Measurements from ENCODE around the gene ANKRD37. TPM values are rescaled to one million over a fixed set of nuclear protein-coding genes. Genes with fewer than 3 reads are reported as not detected.

Gene ANKRD37
- total RNA-seq, 1 donor from 2014 or later, result 6.1 TPM

DNA sequence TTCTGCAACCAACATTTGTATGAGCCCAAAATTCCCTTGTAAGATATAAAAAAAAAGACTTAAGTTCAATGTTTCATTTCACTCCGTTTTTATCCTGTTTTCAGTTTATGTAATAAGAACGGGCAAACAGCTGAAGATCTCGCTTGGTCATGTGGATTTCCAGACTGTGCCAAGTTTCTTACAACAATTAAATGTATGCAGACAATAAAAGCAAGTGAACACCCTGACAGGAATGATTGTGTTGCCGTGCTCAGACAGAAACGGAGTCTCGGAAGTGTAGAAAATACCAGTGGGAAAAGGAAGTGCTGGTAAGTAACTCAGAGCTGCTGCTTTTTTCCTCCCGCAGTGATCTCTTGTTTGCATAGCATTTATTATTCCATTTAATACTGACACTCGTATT is 2.8 kb downstream of the ANKRD37 start:
- H3K36me3 Mint-ChIP-seq (ENCODE audit: low read depth, unreplicated experiment), result peaks cover 6% of the 10 kb centered on the region
- Histone ChIP-seq H4K20me1 (ENCODE audit: insufficient read depth, low read length) (no peaks in the 10 kb centered on the region), H3K4me3 (ENCODE audit: insufficient read depth, low read depth, low read length) (no peak overlapping the region), H3K9me3 (ENCODE audit: insufficient read depth, low read depth, low read length) (no peaks in the 10 kb centered on the region), H3K4me2 (ENCODE audit: low read length) (no peak overlapping the region), H3K27me3 (ENCODE audit: insufficient read depth, low read length) (no peaks in the 10 kb centered on the region), H3K36me3 (ENCODE audit: insufficient read depth, low read length) (peaks cover 12% of the 10 kb centered on the region), H3K27ac (ENCODE audit: low read depth, low read length) (no peak overlapping the region), H3K4me1 (ENCODE audit: insufficient read depth, low read length) (peaks cover 9% of the 10 kb centered on the region), H3K9ac (ENCODE audit: low read length) (no peak overlapping the region), H2AFZ (ENCODE audit: low read depth, low read length) (no peak overlapping the region), H3K79me2 (ENCODE audit: insufficient read depth, low read length) (no peaks in the 10 kb centered on the region)
- H3K27me3 Mint-ChIP-seq (ENCODE audit: low read depth, unreplicated experiment), result no peaks in the 10 kb centered on the region
- DNase-seq (ENCODE audit: low read depth) (no peak), FAIRE-seq (no peak)
- no peak overlapping the region for H3K4me3 Mint-ChIP-seq (ENCODE audit: unreplicated experiment)
- TF ChIP-seq EZH2 (IDR thresholded peaks at IDR 0.05; ENCODE audit: insufficient read depth, low read length) (no peak), CTCF (IDR thresholded peaks at IDR 0.05; ENCODE audit: insufficient read depth, low read depth, low read length) (no peak)
- no peaks in the 10 kb centered on the region for H3K9me3 Mint-ChIP-seq (ENCODE audit: unreplicated experiment)
- no peak overlapping the region for H3K27ac Mint-ChIP-seq (ENCODE audit: unreplicated experiment)
- H3K4me1 Mint-ChIP-seq (ENCODE audit: low read depth, unreplicated experiment), result peaks cover 4% of the 10 kb centered on the region

GRCh38 chr4:185404031-185404430 is 7.4 kb downstream of the ANKRD37 start:
- Histone ChIP-seq H4K20me1 (ENCODE audit: insufficient read depth, low read length) (no peaks in the 10 kb centered on the region), H3K27ac (ENCODE audit: low read depth, low read length) (no peak overlapping the region), H3K27me3 (ENCODE audit: insufficient read depth, low read length) (no peaks in the 10 kb centered on the region), H2AFZ (ENCODE audit: low read depth, low read length) (no peak overlapping the region), H3K4me3 (ENCODE audit: insufficient read depth, low read depth, low read length) (no peak overlapping the region), H3K9me3 (ENCODE audit: insufficient read depth, low read depth, low read length) (no peaks in the 10 kb centered on the region), H3K4me1 (ENCODE audit: insufficient read depth, low read length) (no peaks in the 10 kb centered on the region), H3K9ac (ENCODE audit: low read length) (no peak overlapping the region), H3K36me3 (ENCODE audit: insufficient read depth, low read length) (peaks cover 24% of the 10 kb centered on the region), H3K4me2 (ENCODE audit: low read length) (no peak overlapping the region), H3K79me2 (ENCODE audit: insufficient read depth, low read length) (no peaks in the 10 kb centered on the region)
- Mint-ChIP-seq H3K36me3 (ENCODE audit: low read depth, unreplicated experiment) (peaks cover 6% of the 10 kb centered on the region), H3K4me3 (ENCODE audit: unreplicated experiment) (no peak overlapping the region), H3K4me1 (ENCODE audit: low read depth, unreplicated experiment) (no peaks in the 10 kb centered on the region), H3K27me3 (ENCODE audit: low read depth, unreplicated experiment) (no peaks in the 10 kb centered on the region), H3K27ac (ENCODE audit: unreplicated experiment) (no peak overlapping the region), H3K9me3 (ENCODE audit: unreplicated experiment) (no peaks in the 10 kb centered on the region)
- no peak for DNase-seq (ENCODE audit: low read depth)
- TF ChIP-seq EZH2 (IDR thresholded peaks at IDR 0.05; ENCODE audit: insufficient read depth, low read length) (no peak), CTCF (IDR thresholded peaks at IDR 0.05; ENCODE audit: insufficient read depth, low read depth, low read length) (no peak)
- FAIRE-seq, result no peak

GRCh38 chr4:185405296-185405999 is 8.8 kb downstream of the ANKRD37 start:
- H2AFZ ChIP-seq (ENCODE audit: low read depth, low read length), result no peak overlapping the region

More at GRCh38 chr4:185405296-185405999, 8.8 kb downstream of the ANKRD37 start:
- Histone ChIP-seq H3K79me2 (ENCODE audit: insufficient read depth, low read length) (no peaks in the 10 kb centered on the region), H4K20me1 (ENCODE audit: insufficient read depth, low read length) (no peaks in the 10 kb centered on the region), H3K9ac (ENCODE audit: low read length) (no peak overlapping the region), H3K27ac (ENCODE audit: low read depth, low read length) (no peak overlapping the region), H3K36me3 (ENCODE audit: insufficient read depth, low read length) (peaks cover 23% of the 10 kb centered on the region), H3K4me3 (ENCODE audit: insufficient read depth, low read depth, low read length) (no peak overlapping the region), H3K9me3 (ENCODE audit: insufficient read depth, low read depth, low read length) (no peaks in the 10 kb centered on the region), H3K4me2 (ENCODE audit: low read length) (no peak overlapping the region), H3K4me1 (ENCODE audit: insufficient read depth, low read length) (no peaks in the 10 kb centered on the region), H3K27me3 (ENCODE audit: insufficient read depth, low read length) (no peaks in the 10 kb centered on the region)
- TF ChIP-seq CTCF (IDR thresholded peaks at IDR 0.05; ENCODE audit: insufficient read depth, low read depth, low read length) (no peak), EZH2 (IDR thresholded peaks at IDR 0.05; ENCODE audit: insufficient read depth, low read length) (no peak)
- no peak for DNase-seq (ENCODE audit: low read depth)
- FAIRE-seq, result no peak
- H3K36me3 Mint-ChIP-seq (ENCODE audit: low read depth, unreplicated experiment), result peaks cover 10% of the 10 kb centered on the region
- H3K4me3 Mint-ChIP-seq (ENCODE audit: unreplicated experiment), result no peak overlapping the region
- H3K9me3 Mint-ChIP-seq (ENCODE audit: unreplicated experiment), result peaks cover 3% of the 10 kb centered on the region
- no peaks in the 10 kb centered on the region for H3K27me3 Mint-ChIP-seq (ENCODE audit: low read depth, unreplicated experiment)
- no peak overlapping the region for H3K27ac Mint-ChIP-seq (ENCODE audit: unreplicated experiment)
- H3K4me1 Mint-ChIP-seq (ENCODE audit: low read depth, unreplicated experiment), result no peaks in the 10 kb centered on the region
